ENCODE results near the gene FAM114A2.

DNA sequence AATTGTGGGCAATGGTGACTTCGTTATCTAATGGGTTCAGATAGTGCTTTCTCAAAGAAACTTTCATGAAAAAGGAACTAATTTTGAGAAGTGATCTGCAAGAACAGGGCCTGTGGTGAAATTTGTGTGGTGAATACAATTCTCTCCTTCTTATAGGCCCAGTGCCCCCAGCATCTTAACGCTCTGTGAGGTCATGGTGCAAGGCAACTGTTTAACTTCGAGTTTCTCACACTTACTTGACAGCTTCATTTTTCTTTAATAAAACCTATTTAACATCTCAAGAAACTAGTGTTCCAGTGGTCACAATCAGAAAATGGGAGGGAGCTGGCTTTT lies 69.2 kb downstream of the FAM114A2 start:
- TF ChIP-seq SMC3 (conservative IDR thresholded peaks at IDR 0.05; ENCODE audit: poor library complexity) (no peak), TAF1 (IDR thresholded peaks at IDR 0.05; ENCODE audit: low read depth) (no peak), EP300 (conservative IDR thresholded peaks at IDR 0.05; ENCODE audit: poor library complexity, severe bottlenecking) (no peak), POLR2AphosphoS5 (IDR thresholded peaks at IDR 0.05) (no peak), EZH2 (IDR thresholded peaks at IDR 0.05; ENCODE audit: borderline replicate concordance, insufficient read depth, low read length, poor library complexity, severe bottlenecking) (no peak), MXI1 (conservative IDR thresholded peaks at IDR 0.05; ENCODE audit: poor library complexity, severe bottlenecking) (no peak)
- TF ChIP-seq, protein P1, sequence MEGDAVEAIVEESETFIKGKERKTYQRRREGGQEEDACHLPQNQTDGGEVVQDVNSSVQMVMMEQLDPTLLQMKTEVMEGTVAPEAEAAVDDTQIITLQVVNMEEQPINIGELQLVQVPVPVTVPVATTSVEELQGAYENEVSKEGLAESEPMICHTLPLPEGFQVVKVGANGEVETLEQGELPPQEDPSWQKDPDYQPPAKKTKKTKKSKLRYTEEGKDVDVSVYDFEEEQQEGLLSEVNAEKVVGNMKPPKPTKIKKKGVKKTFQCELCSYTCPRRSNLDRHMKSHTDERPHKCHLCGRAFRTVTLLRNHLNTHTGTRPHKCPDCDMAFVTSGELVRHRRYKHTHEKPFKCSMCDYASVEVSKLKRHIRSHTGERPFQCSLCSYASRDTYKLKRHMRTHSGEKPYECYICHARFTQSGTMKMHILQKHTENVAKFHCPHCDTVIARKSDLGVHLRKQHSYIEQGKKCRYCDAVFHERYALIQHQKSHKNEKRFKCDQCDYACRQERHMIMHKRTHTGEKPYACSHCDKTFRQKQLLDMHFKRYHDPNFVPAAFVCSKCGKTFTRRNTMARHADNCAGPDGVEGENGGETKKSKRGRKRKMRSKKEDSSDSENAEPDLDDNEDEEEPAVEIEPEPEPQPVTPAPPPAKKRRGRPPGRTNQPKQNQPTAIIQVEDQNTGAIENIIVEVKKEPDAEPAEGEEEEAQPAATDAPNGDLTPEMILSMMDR (IDR thresholded peaks at IDR 0.05; ENCODE audit: poor library complexity, severe bottlenecking), result no peak
- TF ChIP-seq, protein P2, sequence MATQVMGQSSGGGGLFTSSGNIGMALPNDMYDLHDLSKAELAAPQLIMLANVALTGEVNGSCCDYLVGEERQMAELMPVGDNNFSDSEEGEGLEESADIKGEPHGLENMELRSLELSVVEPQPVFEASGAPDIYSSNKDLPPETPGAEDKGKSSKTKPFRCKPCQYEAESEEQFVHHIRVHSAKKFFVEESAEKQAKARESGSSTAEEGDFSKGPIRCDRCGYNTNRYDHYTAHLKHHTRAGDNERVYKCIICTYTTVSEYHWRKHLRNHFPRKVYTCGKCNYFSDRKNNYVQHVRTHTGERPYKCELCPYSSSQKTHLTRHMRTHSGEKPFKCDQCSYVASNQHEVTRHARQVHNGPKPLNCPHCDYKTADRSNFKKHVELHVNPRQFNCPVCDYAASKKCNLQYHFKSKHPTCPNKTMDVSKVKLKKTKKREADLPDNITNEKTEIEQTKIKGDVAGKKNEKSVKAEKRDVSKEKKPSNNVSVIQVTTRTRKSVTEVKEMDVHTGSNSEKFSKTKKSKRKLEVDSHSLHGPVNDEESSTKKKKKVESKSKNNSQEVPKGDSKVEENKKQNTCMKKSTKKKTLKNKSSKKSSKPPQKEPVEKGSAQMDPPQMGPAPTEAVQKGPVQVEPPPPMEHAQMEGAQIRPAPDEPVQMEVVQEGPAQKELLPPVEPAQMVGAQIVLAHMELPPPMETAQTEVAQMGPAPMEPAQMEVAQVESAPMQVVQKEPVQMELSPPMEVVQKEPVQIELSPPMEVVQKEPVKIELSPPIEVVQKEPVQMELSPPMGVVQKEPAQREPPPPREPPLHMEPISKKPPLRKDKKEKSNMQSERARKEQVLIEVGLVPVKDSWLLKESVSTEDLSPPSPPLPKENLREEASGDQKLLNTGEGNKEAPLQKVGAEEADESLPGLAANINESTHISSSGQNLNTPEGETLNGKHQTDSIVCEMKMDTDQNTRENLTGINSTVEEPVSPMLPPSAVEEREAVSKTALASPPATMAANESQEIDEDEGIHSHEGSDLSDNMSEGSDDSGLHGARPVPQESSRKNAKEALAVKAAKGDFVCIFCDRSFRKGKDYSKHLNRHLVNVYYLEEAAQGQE (IDR thresholded peaks at IDR 0.05; ENCODE audit: borderline replicate concordance), result no peak
